Activated gamma-delta T cell (primary cell): Measurements from ENCODE around the gene HDAC9.

Experiments used
- DNase-seq: peaks from one replicate; lab custom pipeline; 2025; lab: John Stamatoyannopoulos, UW

The HDAC9 gene

GRCh38 chr7:18593602-18594279, 98.2 kb downstream of the HDAC9 start:
- DNase-seq, result no peak

- no peak for DNase-seq
Observed at GRCh38 chr7:18597754-18598153, 102.2 kb downstream of the HDAC9 start.

GRCh38 chr7:18607025-18607424, 111.5 kb downstream of the HDAC9 start:
- no peak for DNase-seq

GRCh38 chr7:18610331-18610948, 114.9 kb downstream of the HDAC9 start:
- no peak for DNase-seq

GRCh38 chr7:18614841-18615240, 119.3 kb downstream of the HDAC9 start:
- DNase-seq, result no peak

GRCh38 chr7:18619311-18619710, 123.8 kb downstream of the HDAC9 start:
- no peak for DNase-seq

GRCh38 chr7:18623389-18623788, 127.8 kb downstream of the HDAC9 start:
- no peak for DNase-seq

GRCh38 chr7:18624459-18624858, 128.9 kb downstream of the HDAC9 start:
- DNase-seq, result no peak

GRCh38 chr7:18626086-18626485, 130.5 kb downstream of the HDAC9 start:
- DNase-seq, result no peak

GRCh38 chr7:18626717-18627116, 131.2 kb downstream of the HDAC9 start:
- no peak for DNase-seq

GRCh38 chr7:18637516-18637915, 142.0 kb downstream of the HDAC9 start:
- DNase-seq, result no peak

- no peak for DNase-seq
Observed at GRCh38 chr7:18638594-18639452, 143.3 kb downstream of the HDAC9 start.

GRCh38 chr7:18639711-18640110, 144.2 kb downstream of the HDAC9 start:
- no peak for DNase-seq

GRCh38 chr7:18644981-18645380, 149.4 kb downstream of the HDAC9 start:
- no peak for DNase-seq

- no peak for DNase-seq
Observed at GRCh38 chr7:18647582-18647981, 152.0 kb downstream of the HDAC9 start.

GRCh38 chr7:18648849-18649758, 153.6 kb downstream of the HDAC9 start:
- DNase-seq, result no peak

- no peak for DNase-seq
Observed at GRCh38 chr7:18653381-18654155, 158.0 kb downstream of the HDAC9 start.

- no peak for DNase-seq
Observed at GRCh38 chr7:18654709-18655108, 159.2 kb downstream of the HDAC9 start.

- no peak for DNase-seq
Observed at GRCh38 chr7:18655506-18655905, 160.0 kb downstream of the HDAC9 start.

GRCh38 chr7:18655912-18656311, 160.4 kb downstream of the HDAC9 start:
- no peak for DNase-seq

- no peak for DNase-seq
Observed at GRCh38 chr7:18656362-18656761, 160.8 kb downstream of the HDAC9 start.
